Kidney (tissue), 14 donors: Measurements from ENCODE around the gene LMNB1. TPM values are rescaled to one million over a fixed set of nuclear protein-coding genes. Genes with fewer than 3 reads are reported as not detected.

Experiments used
- DNase-seq, 5 donors: peaks; one replicate each; pipeline ENCODE4 v3.0.0-alpha.2; 2013 to 2020
- FAIRE-seq: peaks from 2 replicates; lab custom pipeline; 2012; peaks lifted over from hg19 to GRCh38; lab: Jason Lieb, UNC
- H3K27ac ChIP-seq, 2 donors: one replicate each; pipeline ENCODE4 v1.7.0; 2013; ENCODE audit warnings: low read depth in 2 of 2, low read length in 2 of 2, inconsistent platforms in 1 of 2
- H3K27me3 ChIP-seq: one replicate; pipeline ENCODE4 v1.7.1; 2013; ENCODE audit warnings: low read length, inconsistent platforms; ENCODE audit not compliant: control insufficient read depth, insufficient read depth
- H3K36me3 ChIP-seq, 3 donors: one replicate each; pipeline versions ENCODE4 v1.7.0 to v1.7.1; 2013; ENCODE audit warnings: low read length in 3 of 3, control low read depth in 1 of 3, inconsistent platforms in 1 of 3; ENCODE audit not compliant: insufficient read depth in 3 of 3, control insufficient read depth in 2 of 3
- H3K4me1 ChIP-seq, 3 donors: one replicate each; pipeline versions ENCODE4 v1.7.0 to v1.7.1; 2013; ENCODE audit warnings: low read length in 3 of 3, inconsistent platforms in 1 of 3, low read depth in 1 of 3; ENCODE audit not compliant: control insufficient read depth in 2 of 3, insufficient read depth in 2 of 3
- H3K4me3 ChIP-seq, 3 donors: one replicate each; pipeline versions ENCODE4 v1.7.0 to v1.8.1; 2013; ENCODE audit warnings: low read length in 3 of 3, control low read depth in 1 of 3, inconsistent platforms in 1 of 3
- H3K9ac ChIP-seq, 3 donors: one replicate each; pipeline versions ENCODE4 v1.7.0 to v1.7.1; 2013; ENCODE audit warnings: low read length in 3 of 3, control low read depth in 1 of 3, inconsistent platforms in 1 of 3
- H3K9me3 ChIP-seq, 3 donors: one replicate each; pipeline versions ENCODE4 v1.7.0 to v1.7.1; 2013; ENCODE audit warnings: low read length in 3 of 3, control low read depth in 1 of 3, inconsistent platforms in 1 of 3; ENCODE audit not compliant: control insufficient read depth in 2 of 3, insufficient read depth in 1 of 3
- intact Hi-C: fragments of 100-400 bp; cut with DNase I; formaldehyde crosslinking; loops from one replicate; pipeline ENCODE4 v1.11.1; 2022
- polyA plus RNA-seq: library from polyadenylated mRNA; stranded (reverse); fragments of 350-450 nt; fragmentation: Illumina TruSeq; extraction: RNeasy Lipid Tissue Mini Kit (QIAGEN cat#74804); gene quantifications from one replicate; pipeline ENCODE4 v1.2.3, GENCODE V29; 2014; ENCODE audit warnings: low read depth, low replicate concordance; ENCODE audit not compliant: insufficient read depth
- total RNA-seq: library from RNA; stranded (reverse); fragmentation: NEBNext Ultra II Directional; extraction: Animal tissue kit (Norgen Biotek cat#: 25700); gene quantifications from one replicate; pipeline ENCODE4 v1.2.1, GENCODE V29; 2021
- TF ChIP-seq, protein P1 (sequence below): IDR thresholded peaks from 3 replicates; pipeline ENCODE4 v1.5.1; 2012; ENCODE audit warnings: mild to moderate bottlenecking, moderate library complexity, borderline replicate concordance; ENCODE audit not compliant: insufficient read depth; ENCODE audit errors: extremely low read depth
- donor health status: control.
- donor health status: control.
- donor health status: control.
- donor health status: control.
- donor health status: control.
- donor health status: DM: yes; HTN: yes; CAD: no.
- donor health status: Normal renal cell carcinoma (clear cell type).

The LMNB1 gene
- total and polyA plus RNA-seq, 2 donors from 2014 or later: 1.7 to 10.3 TPM

DNA sequence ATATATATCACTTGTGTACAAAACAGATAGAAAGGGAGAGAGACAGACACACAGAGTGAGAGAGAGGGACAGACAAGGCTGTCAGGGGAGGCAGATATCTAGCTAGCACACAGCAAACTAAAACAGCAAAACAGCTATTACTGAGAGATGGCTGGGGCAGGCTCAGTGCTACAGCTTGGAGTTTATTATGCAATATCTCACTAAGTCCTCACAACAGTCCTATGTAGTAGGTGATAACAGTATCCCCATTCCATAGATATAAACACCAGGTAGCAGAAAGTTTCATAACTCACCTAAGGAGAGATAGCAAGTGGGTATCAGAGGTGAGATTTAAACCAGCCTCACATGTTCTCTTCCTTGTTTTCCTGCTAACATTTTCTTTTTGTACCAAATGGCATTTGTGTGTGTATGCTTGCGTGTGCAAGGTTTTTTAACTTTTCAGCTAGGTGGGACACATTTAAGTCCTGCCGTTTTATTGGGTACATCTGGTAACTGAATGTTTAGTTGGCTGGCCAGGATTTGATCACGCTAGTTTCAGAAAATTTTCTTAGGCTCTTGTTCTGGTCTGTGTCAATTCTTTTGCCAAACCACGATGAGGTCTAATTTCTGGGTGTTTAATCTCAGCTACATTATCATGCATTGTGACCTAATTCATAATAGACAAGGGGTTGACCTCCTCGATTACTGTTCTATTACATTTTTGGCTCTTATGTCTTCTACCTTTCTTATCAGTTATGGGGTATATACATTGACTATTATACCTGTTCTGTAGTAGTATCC lies 105.1 kb downstream of the LMNB1 start:
- H3K9me3 ChIP-seq: no peaks in the 10 kb centered on the region
- no peak overlapping the region for H3K27ac ChIP-seq
- DNase-seq (no peak), FAIRE-seq (no peak)
- H3K4me3 ChIP-seq: no peak overlapping the region
- no peaks in the 10 kb centered on the region for H3K36me3 ChIP-seq
- H3K9ac ChIP-seq: no peak overlapping the region
- intact Hi-C loops: no loop called here
- H3K27me3 ChIP-seq: no peaks in the 10 kb centered on the region
- H3K4me1 ChIP-seq: no peaks in the 10 kb centered on the region
- TF ChIP-seq, protein P1, sequence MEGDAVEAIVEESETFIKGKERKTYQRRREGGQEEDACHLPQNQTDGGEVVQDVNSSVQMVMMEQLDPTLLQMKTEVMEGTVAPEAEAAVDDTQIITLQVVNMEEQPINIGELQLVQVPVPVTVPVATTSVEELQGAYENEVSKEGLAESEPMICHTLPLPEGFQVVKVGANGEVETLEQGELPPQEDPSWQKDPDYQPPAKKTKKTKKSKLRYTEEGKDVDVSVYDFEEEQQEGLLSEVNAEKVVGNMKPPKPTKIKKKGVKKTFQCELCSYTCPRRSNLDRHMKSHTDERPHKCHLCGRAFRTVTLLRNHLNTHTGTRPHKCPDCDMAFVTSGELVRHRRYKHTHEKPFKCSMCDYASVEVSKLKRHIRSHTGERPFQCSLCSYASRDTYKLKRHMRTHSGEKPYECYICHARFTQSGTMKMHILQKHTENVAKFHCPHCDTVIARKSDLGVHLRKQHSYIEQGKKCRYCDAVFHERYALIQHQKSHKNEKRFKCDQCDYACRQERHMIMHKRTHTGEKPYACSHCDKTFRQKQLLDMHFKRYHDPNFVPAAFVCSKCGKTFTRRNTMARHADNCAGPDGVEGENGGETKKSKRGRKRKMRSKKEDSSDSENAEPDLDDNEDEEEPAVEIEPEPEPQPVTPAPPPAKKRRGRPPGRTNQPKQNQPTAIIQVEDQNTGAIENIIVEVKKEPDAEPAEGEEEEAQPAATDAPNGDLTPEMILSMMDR: no peak

- no peak overlapping the region for H3K9ac ChIP-seq
- H3K9me3 ChIP-seq: no peaks in the 10 kb centered on the region
- DNase-seq: no peak
- no peak overlapping the region for H3K4me3 ChIP-seq
- intact Hi-C loops: no loop called here
- H3K4me1 ChIP-seq: no peaks in the 10 kb centered on the region
- no peak for FAIRE-seq
- H3K36me3 ChIP-seq: no peaks in the 10 kb centered on the region
- TF ChIP-seq, protein P1: no peak
- no peak overlapping the region for H3K27ac ChIP-seq
- H3K27me3 ChIP-seq: no peaks in the 10 kb centered on the region
These were observed 106.8 kb downstream of the LMNB1 start for GRCh38 chr5:126883564-126884245.

GRCh38 chr5:126884269-126884819 lies 107.4 kb downstream of the LMNB1 start:
- Histone ChIP-seq H3K27ac (no peak overlapping the region), H3K4me1 (no peaks in the 10 kb centered on the region), H3K36me3 (no peaks in the 10 kb centered on the region), H3K4me3 (no peak overlapping the region), H3K9me3 (no peaks in the 10 kb centered on the region), H3K27me3 (no peaks in the 10 kb centered on the region), H3K9ac (no peak overlapping the region)
- intact Hi-C loops: no loop called here
- DNase-seq: no peak
- TF ChIP-seq, protein P1: no peak
- FAIRE-seq: no peak

Other genes with a start within 250 kb of the LMNB1 start
- gene ALDH7A1, start 181.9 kb upstream of the LMNB1 start, total RNA-seq: 51.8 TPM
- 184 TPM for gene ALDH7A1, start 181.9 kb upstream of the LMNB1 start, polyA plus RNA-seq
- gene PHAX, start 176.2 kb upstream of the LMNB1 start, total RNA-seq: 33.3 TPM
- gene PHAX, start 176.2 kb upstream of the LMNB1 start, polyA plus RNA-seq: 23.7 TPM